PFSK-1 (cell line): ENCODE data around the gene EPSTI1.

Source experiments
- FOXP2 ChIP-seq: optimal IDR thresholded peaks from 2 replicates; pipeline ENCODE3; 2011; ENCODE audit warnings: borderline replicate concordance, control low read depth, inconsistent platforms; ENCODE audit not compliant: insufficient read depth; ENCODE audit errors: extremely low read length, extremely low read depth
- POLR2AphosphoS5 ChIP-seq: IDR thresholded peaks from 2 replicates; pipeline ENCODE4 v1.6.1; 2012; ENCODE audit warnings: low read depth, mild to moderate bottlenecking, control low read depth, low read length, moderate library complexity
- SIN3A ChIP-seq: IDR thresholded peaks from 2 replicates; pipeline ENCODE4 v1.6.1; 2012; ENCODE audit warnings: mild to moderate bottlenecking, low read length, moderate library complexity, borderline replicate concordance; ENCODE audit not compliant: insufficient read depth
- TAF1 ChIP-seq: IDR thresholded peaks from 2 replicates; pipeline ENCODE4 v1.6.1; 2012; ENCODE audit warnings: low read length, control low read depth, borderline replicate concordance; ENCODE audit not compliant: insufficient read depth
- TF ChIP-seq, protein P1 (sequence below), 2 experiments: IDR thresholded peaks; 2 replicates each; pipeline versions ENCODE4 v1.6.1 to v1.8.0; 2011 to 2012; ENCODE audit warnings: low read depth in 2 of 2, low read length in 2 of 2, control low read depth in 1 of 2, inconsistent platforms in 1 of 2, mild to moderate bottlenecking in 1 of 2, moderate library complexity in 1 of 2; ENCODE audit not compliant: insufficient read depth in 1 of 2

The EPSTI1 gene

DNA sequence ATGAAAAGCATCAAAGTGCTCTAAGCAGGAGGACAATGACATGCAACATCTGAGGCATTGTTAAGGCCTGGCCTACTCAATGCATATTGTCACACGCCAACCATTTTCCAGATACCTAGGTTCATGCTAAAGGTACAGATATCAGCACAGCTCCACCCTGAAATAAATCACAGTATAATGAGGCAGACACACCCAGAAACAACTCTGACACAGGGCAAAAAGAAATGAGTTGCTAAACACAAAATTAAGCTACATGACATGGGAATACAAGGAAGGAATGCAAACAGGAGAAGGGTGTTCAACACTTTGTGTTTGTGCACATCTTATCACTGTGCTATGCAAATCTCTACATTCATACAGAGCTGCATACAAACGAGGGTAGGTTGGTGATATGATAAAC, 86.5 kb downstream of the EPSTI1 start:
- no peak for TF ChIP-seq SIN3A
- TF ChIP-seq FOXP2, result no peak
- TF ChIP-seq TAF1, result no peak
- TF ChIP-seq, protein P1, sequence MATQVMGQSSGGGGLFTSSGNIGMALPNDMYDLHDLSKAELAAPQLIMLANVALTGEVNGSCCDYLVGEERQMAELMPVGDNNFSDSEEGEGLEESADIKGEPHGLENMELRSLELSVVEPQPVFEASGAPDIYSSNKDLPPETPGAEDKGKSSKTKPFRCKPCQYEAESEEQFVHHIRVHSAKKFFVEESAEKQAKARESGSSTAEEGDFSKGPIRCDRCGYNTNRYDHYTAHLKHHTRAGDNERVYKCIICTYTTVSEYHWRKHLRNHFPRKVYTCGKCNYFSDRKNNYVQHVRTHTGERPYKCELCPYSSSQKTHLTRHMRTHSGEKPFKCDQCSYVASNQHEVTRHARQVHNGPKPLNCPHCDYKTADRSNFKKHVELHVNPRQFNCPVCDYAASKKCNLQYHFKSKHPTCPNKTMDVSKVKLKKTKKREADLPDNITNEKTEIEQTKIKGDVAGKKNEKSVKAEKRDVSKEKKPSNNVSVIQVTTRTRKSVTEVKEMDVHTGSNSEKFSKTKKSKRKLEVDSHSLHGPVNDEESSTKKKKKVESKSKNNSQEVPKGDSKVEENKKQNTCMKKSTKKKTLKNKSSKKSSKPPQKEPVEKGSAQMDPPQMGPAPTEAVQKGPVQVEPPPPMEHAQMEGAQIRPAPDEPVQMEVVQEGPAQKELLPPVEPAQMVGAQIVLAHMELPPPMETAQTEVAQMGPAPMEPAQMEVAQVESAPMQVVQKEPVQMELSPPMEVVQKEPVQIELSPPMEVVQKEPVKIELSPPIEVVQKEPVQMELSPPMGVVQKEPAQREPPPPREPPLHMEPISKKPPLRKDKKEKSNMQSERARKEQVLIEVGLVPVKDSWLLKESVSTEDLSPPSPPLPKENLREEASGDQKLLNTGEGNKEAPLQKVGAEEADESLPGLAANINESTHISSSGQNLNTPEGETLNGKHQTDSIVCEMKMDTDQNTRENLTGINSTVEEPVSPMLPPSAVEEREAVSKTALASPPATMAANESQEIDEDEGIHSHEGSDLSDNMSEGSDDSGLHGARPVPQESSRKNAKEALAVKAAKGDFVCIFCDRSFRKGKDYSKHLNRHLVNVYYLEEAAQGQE (IDR thresholded peaks at IDR 0.05; ENCODE audit: insufficient read depth in 1 of 2, low read depth in 2 of 2, low read length in 2 of 2), result no peak
- TF ChIP-seq POLR2AphosphoS5, result no peak

DNA sequence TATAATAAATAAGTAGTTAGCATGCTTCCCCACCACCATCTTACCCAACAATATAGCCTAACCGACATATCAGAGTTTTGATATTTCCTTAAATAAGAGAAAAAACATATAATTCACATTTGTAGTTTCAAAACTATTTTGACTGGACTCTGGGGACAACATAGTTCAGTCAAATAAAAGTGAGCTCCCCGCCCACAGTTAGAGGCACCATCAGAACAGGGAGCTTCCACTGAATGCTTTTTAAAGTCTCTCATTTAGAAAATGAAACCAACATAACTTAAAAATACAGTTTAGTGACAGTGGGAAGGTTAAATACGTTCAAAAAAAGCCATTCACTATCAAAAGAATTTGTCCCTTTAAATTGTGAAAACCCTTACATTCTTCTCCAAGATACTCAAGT, 92.8 kb downstream of the EPSTI1 start:
- TF ChIP-seq FOXP2 (no peak), SIN3A (no peak), POLR2AphosphoS5 (no peak), TAF1 (no peak)
- TF ChIP-seq, protein P1 (IDR thresholded peaks at IDR 0.05; ENCODE audit: insufficient read depth in 1 of 2, low read depth in 2 of 2, low read length in 2 of 2), result no peak

DNA sequence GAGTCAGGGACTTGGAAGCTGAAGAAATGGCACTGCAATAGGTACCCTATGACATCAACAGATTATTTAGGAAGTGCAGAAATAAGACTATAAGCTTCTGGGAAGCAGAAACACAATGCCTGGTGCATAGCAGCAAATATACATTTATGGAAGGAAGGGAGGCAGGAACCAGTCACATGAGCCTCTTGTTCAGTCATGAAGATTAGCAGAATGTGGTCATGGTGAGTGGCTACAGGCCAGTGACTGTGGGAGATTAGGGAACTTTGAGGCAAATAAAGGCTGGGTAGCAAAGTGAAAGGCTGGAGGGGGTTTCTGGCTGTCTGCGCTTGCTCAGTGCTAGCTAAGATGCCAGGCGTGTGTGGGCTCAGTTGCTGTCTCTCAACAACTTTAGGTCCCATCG, 96.3 kb downstream of the EPSTI1 start:
- TF ChIP-seq POLR2AphosphoS5 (no peak), FOXP2 (no peak), SIN3A (no peak), TAF1 (no peak)
- TF ChIP-seq, protein P1 (IDR thresholded peaks at IDR 0.05; ENCODE audit: insufficient read depth in 1 of 2, low read depth in 2 of 2, low read length in 2 of 2), result no peak

DNA sequence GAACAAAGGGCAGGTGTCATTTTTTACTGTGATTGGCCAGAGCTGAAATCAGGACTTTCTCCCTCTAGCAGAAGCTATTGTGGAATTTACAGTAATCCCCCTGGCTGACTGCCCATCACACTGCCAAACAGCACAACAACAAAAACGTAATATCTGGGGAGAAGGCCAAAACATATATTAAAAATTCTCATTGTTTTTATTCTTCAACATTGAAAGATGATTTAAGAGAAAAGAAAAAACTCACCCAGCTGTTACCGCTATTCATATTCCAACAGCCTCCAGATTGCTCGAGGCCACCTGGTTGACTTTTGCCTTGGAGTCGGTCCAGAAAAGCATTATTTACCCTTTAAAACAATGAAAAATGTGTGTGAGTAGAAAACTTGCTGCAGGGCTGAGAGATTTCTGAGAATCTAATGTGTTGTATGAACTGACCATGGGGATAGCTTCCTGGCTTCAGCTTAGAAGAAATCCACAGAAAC, 97.2 kb downstream of the EPSTI1 start:
- TF ChIP-seq SIN3A, result no peak
- no peak for TF ChIP-seq TAF1
- no peak for TF ChIP-seq FOXP2
- TF ChIP-seq, protein P1 (IDR thresholded peaks at IDR 0.05; ENCODE audit: insufficient read depth in 1 of 2, low read depth in 2 of 2, low read length in 2 of 2), result no peak
- no peak for TF ChIP-seq POLR2AphosphoS5

DNA sequence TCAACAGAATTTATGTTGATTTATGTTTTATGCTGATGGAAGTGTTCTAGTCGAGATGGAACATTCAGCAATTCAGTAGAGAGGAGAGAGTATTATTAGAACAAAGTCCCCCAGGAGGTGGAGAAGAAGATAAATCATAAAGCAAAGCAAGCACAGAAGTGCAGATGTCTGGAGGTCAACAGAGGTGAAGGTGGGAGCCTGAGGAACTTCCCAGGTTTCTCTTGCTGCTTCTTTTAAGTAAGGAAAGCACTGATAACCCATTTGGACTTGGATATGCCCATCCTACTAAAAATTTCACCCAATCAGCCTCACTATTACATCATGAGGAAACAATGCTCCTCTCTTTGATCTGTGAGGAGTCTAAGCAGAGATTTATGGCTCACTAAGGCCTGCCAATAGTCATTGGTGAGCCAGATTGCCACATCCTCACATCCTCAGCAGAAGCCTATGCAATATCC, 98.8 kb downstream of the EPSTI1 start:
- TF ChIP-seq, protein P1 (IDR thresholded peaks at IDR 0.05; ENCODE audit: insufficient read depth in 1 of 2, low read depth in 2 of 2, low read length in 2 of 2), result no peak
- no peak for TF ChIP-seq SIN3A
- no peak for TF ChIP-seq POLR2AphosphoS5
- no peak for TF ChIP-seq TAF1
- no peak for TF ChIP-seq FOXP2
